ENCODE data around the gene DOK6. TPM values are rescaled to one million over a fixed set of nuclear protein-coding genes. Genes with fewer than 3 reads are reported as not detected.

Gene DOK6
- polyA plus RNA-seq, 4 donors: 0.27 to 5.7 (median 0.63) TPM; not detected in 1

- FAIRE-seq: no peak
- Histone ChIP-seq H3K4me3 (ENCODE audit: low read depth in 1 of 3, low read length in 3 of 3) (no peak overlapping the region), H3K9me3 (ENCODE audit: control insufficient read depth in 2 of 2, insufficient read depth in 1 of 2, low read depth in 1 of 2, low read length in 1 of 2) (peaks cover 0 to 11% of the 10 kb centered on the region in 2 donors), H3K4me1 (ENCODE audit: control insufficient read depth in 3 of 3, insufficient read depth in 2 of 3, low read depth in 1 of 3, low read length in 2 of 3) (no peaks in the 10 kb centered on the region), H3K36me3 (ENCODE audit: control insufficient read depth in 3 of 3, insufficient read depth in 2 of 3, low read depth in 1 of 3, low read length in 3 of 3) (no peaks in the 10 kb centered on the region), H3K27ac (ENCODE audit: low read depth in 1 of 3, low read length in 2 of 3) (no peak overlapping the region), H3K27me3 (ENCODE audit: control insufficient read depth in 3 of 3, insufficient read depth in 3 of 3, low read length in 3 of 3) (no peaks in the 10 kb centered on the region)
- 50 to 88% (median 67%) methylated on average over 2 of the region's 2 CpGs for WGBS, 3 donors
- DNase-seq: no peak
These were observed 90.9 kb downstream of the DOK6 start for GRCh38 chr18:69491576-69491975.

DNA sequence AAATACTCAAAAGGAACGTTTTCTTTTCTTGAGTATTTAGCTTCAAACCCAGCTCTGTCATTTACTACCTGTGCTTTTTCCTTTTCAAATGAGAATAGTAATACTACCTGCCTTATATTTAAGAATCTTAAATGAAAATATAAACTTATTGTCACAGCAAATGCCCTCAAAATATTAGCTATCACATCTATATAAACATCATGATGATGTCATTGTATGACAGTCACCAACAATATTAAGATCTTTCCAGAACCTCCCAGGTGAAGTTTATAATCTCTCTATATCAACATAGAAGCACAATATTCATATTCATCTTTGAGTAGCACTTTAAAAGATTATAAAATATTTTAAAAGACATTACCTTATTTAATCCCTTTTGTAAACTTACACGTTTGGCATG lies 92.2 kb downstream of the DOK6 start:
- no peaks in the 10 kb centered on the region for H3K27me3 ChIP-seq (ENCODE audit: control insufficient read depth in 3 of 3, insufficient read depth in 3 of 3, low read length in 3 of 3)
- H3K4me1 ChIP-seq (ENCODE audit: control insufficient read depth in 3 of 3, insufficient read depth in 2 of 3, low read depth in 1 of 3, low read length in 2 of 3): no peaks in the 10 kb centered on the region
- H3K27ac ChIP-seq (ENCODE audit: low read depth in 1 of 3, low read length in 2 of 3): no peak overlapping the region
- WGBS, 3 donors: 68 to 84% (median 71%) methylated on average over 2 of the region's 2 CpGs
- H3K36me3 ChIP-seq (ENCODE audit: control insufficient read depth in 3 of 3, insufficient read depth in 2 of 3, low read depth in 1 of 3, low read length in 3 of 3): no peaks in the 10 kb centered on the region
- DNase-seq: no peak
- FAIRE-seq: no peak
- H3K4me3 ChIP-seq (ENCODE audit: low read depth in 1 of 3, low read length in 3 of 3): no peak overlapping the region
- H3K9me3 ChIP-seq (ENCODE audit: control insufficient read depth in 2 of 2, insufficient read depth in 1 of 2, low read depth in 1 of 2, low read length in 1 of 2): peaks cover 0 to 10% of the 10 kb centered on the region in 2 donors

DNA sequence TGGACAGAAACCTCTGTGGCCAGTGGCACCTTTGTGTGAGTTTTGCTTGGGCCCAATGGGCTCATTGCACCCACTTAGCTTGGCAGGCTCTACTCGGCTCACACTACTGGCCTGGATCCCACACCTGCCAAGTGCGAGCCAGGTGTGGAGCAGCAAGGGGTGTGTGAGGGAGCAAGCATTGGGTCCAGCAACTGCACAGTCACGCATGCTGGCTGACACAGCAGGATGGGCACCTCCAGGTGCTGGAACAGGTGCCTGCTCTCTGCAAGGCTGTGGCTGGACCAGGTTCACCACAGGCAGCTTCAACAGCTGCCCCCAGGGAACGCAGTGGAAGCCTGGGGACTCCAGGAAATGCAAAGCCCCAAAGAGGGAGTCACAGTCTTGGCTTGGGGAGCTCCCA lies 94.2 kb downstream of the DOK6 start:
- Histone ChIP-seq H3K27me3 (ENCODE audit: control insufficient read depth in 3 of 3, insufficient read depth in 3 of 3, low read length in 3 of 3) (no peaks in the 10 kb centered on the region), H3K9me3 (ENCODE audit: control insufficient read depth in 2 of 2, insufficient read depth in 1 of 2, low read depth in 1 of 2, low read length in 1 of 2) (peaks cover 0 to 6% of the 10 kb centered on the region in 2 donors), H3K4me3 (ENCODE audit: low read depth in 1 of 3, low read length in 3 of 3) (no peak overlapping the region), H3K4me1 (ENCODE audit: control insufficient read depth in 3 of 3, insufficient read depth in 2 of 3, low read depth in 1 of 3, low read length in 2 of 3) (no peaks in the 10 kb centered on the region), H3K36me3 (ENCODE audit: control insufficient read depth in 3 of 3, insufficient read depth in 2 of 3, low read depth in 1 of 3, low read length in 3 of 3) (no peaks in the 10 kb centered on the region), H3K27ac (ENCODE audit: low read depth in 1 of 3, low read length in 2 of 3) (no peak overlapping the region)
- WGBS, 3 donors: 70 to 91% (median 83%) methylated on average over 4 of the region's 4 CpGs
- FAIRE-seq (no peak), DNase-seq (no peak)

- WGBS, 3 donors: 65 to 70% (median 67%) methylated on average over 5 of the region's 5 CpGs
- Histone ChIP-seq H3K4me1 (ENCODE audit: control insufficient read depth in 3 of 3, insufficient read depth in 2 of 3, low read depth in 1 of 3, low read length in 2 of 3) (no peaks in the 10 kb centered on the region), H3K36me3 (ENCODE audit: control insufficient read depth in 3 of 3, insufficient read depth in 2 of 3, low read depth in 1 of 3, low read length in 3 of 3) (no peaks in the 10 kb centered on the region), H3K27ac (ENCODE audit: low read depth in 1 of 3, low read length in 2 of 3) (no peak overlapping the region), H3K4me3 (ENCODE audit: low read depth in 1 of 3, low read length in 3 of 3) (no peak overlapping the region), H3K9me3 (ENCODE audit: control insufficient read depth in 2 of 2, insufficient read depth in 1 of 2, low read depth in 1 of 2, low read length in 1 of 2) (peaks cover 0 to 6% of the 10 kb centered on the region in 2 donors), H3K27me3 (ENCODE audit: control insufficient read depth in 3 of 3, insufficient read depth in 3 of 3, low read length in 3 of 3) (no peaks in the 10 kb centered on the region)
- FAIRE-seq: no peak
- no peak for DNase-seq
These were observed 94.7 kb downstream of the DOK6 start for GRCh38 chr18:69495338-69495737.

GRCh38 chr18:69495841-69496533 lies 95.3 kb downstream of the DOK6 start:
- WGBS, 3 donors: 84 to 87% (median 87%) methylated on average over 20 of the region's 20 CpGs
- H3K4me3 ChIP-seq (ENCODE audit: low read depth in 1 of 3, low read length in 3 of 3): no peak overlapping the region
- no peak for FAIRE-seq

DNA sequence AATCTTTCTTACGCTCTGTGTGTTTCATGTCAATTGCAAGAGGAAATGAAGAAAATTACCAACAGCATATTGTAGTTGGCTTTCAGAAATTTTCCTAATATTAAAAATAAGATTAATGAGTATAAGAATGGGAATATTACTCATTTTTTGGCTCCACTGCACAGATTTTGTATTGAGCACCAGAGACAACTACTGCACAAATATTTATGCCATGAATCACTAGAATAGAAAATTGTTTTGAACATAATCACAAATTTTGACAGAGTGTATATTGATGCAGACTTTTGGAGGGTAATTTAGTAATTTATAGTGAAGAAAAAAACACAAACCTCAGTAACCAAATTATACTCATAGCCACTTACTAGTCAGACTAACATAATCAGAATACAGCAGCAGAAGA lies 118.3 kb downstream of the DOK6 start:
- Histone ChIP-seq H3K36me3 (ENCODE audit: control insufficient read depth in 3 of 3, insufficient read depth in 2 of 3, low read depth in 1 of 3, low read length in 3 of 3) (no peaks in the 10 kb centered on the region), H3K4me3 (ENCODE audit: low read depth in 1 of 3, low read length in 3 of 3) (no peak overlapping the region), H3K27ac (ENCODE audit: low read depth in 1 of 3, low read length in 2 of 3) (no peak overlapping the region), H3K9me3 (ENCODE audit: control insufficient read depth in 2 of 2, insufficient read depth in 1 of 2, low read depth in 1 of 2, low read length in 1 of 2) (no peaks in the 10 kb centered on the region), H3K4me1 (ENCODE audit: control insufficient read depth in 3 of 3, insufficient read depth in 2 of 3, low read depth in 1 of 3, low read length in 2 of 3) (no peaks in the 10 kb centered on the region), H3K27me3 (ENCODE audit: control insufficient read depth in 3 of 3, insufficient read depth in 3 of 3, low read length in 3 of 3) (no peaks in the 10 kb centered on the region)
- 75 to 94% (median 92%) methylated on average over 1 of the region's 1 CpG for WGBS, 3 donors
- no peak for FAIRE-seq
- no peak for DNase-seq

More at GRCh38 chr18:69495841-69496533, 95.3 kb downstream of the DOK6 start:
- Histone ChIP-seq H3K4me1 (ENCODE audit: control insufficient read depth in 3 of 3, insufficient read depth in 2 of 3, low read depth in 1 of 3, low read length in 2 of 3) (no peaks in the 10 kb centered on the region), H3K36me3 (ENCODE audit: control insufficient read depth in 3 of 3, insufficient read depth in 2 of 3, low read depth in 1 of 3, low read length in 3 of 3) (no peaks in the 10 kb centered on the region), H3K9me3 (ENCODE audit: control insufficient read depth in 2 of 2, insufficient read depth in 1 of 2, low read depth in 1 of 2, low read length in 1 of 2) (peaks cover 0 to 6% of the 10 kb centered on the region in 2 donors), H3K27ac (ENCODE audit: low read depth in 1 of 3, low read length in 2 of 3) (no peak overlapping the region), H3K27me3 (ENCODE audit: control insufficient read depth in 3 of 3, insufficient read depth in 3 of 3, low read length in 3 of 3) (no peaks in the 10 kb centered on the region)
- DNase-seq: no peak

GRCh38 chr18:69523582-69523981 lies 122.9 kb downstream of the DOK6 start:
- Histone ChIP-seq H3K27me3 (ENCODE audit: control insufficient read depth in 3 of 3, insufficient read depth in 3 of 3, low read length in 3 of 3) (no peaks in the 10 kb centered on the region), H3K36me3 (ENCODE audit: control insufficient read depth in 3 of 3, insufficient read depth in 2 of 3, low read depth in 1 of 3, low read length in 3 of 3) (no peaks in the 10 kb centered on the region), H3K4me1 (ENCODE audit: control insufficient read depth in 3 of 3, insufficient read depth in 2 of 3, low read depth in 1 of 3, low read length in 2 of 3) (no peaks in the 10 kb centered on the region), H3K4me3 (ENCODE audit: low read depth in 1 of 3, low read length in 3 of 3) (no peak overlapping the region), H3K9me3 (ENCODE audit: control insufficient read depth in 2 of 2, insufficient read depth in 1 of 2, low read depth in 1 of 2, low read length in 1 of 2) (no peaks in the 10 kb centered on the region), H3K27ac (ENCODE audit: low read depth in 1 of 3, low read length in 2 of 3) (no peak overlapping the region)
- no peak for FAIRE-seq
- 73 to 85% (median 83%) methylated on average over 3 of the region's 3 CpGs for WGBS, 3 donors
- DNase-seq: no peak

- Histone ChIP-seq H3K4me1 (ENCODE audit: control insufficient read depth in 3 of 3, insufficient read depth in 2 of 3, low read depth in 1 of 3, low read length in 2 of 3) (no peaks in the 10 kb centered on the region), H3K27me3 (ENCODE audit: control insufficient read depth in 3 of 3, insufficient read depth in 3 of 3, low read length in 3 of 3) (no peaks in the 10 kb centered on the region), H3K9me3 (ENCODE audit: control insufficient read depth in 2 of 2, insufficient read depth in 1 of 2, low read depth in 1 of 2, low read length in 1 of 2) (no peaks in the 10 kb centered on the region), H3K36me3 (ENCODE audit: control insufficient read depth in 3 of 3, insufficient read depth in 2 of 3, low read depth in 1 of 3, low read length in 3 of 3) (no peaks in the 10 kb centered on the region), H3K27ac (ENCODE audit: low read depth in 1 of 3, low read length in 2 of 3) (no peak overlapping the region), H3K4me3 (ENCODE audit: low read depth in 1 of 3, low read length in 3 of 3) (no peak overlapping the region)
- FAIRE-seq: no peak
- DNase-seq: no peak
- 69 to 81% (median 71%) methylated on average over 3 of the region's 3 CpGs for WGBS, 3 donors
These were observed 127.7 kb downstream of the DOK6 start for GRCh38 chr18:69528435-69528834.

DNA sequence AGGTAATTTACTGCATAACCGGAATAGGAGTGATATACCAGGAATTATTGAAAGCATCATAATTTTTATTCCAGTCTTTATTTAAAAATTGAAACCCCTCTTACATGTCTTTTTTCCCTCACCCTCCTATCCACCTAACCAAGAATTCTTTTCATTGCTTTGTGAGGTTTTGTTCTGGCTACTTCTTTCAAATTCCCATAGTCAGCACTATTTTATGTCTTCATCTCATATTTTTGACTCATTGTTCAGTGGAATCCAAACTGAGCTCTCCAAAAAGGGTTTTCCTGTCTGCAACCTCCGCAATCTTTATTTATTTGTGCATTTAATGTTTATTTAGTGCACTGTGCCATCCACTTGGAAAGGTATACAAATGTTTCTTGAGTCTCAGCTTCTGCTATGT lies 128.5 kb downstream of the DOK6 start:
- WGBS, 3 donors: 83 to 93% (median 91%) methylated on average over 2 of the region's 2 CpGs
- DNase-seq (no peak), FAIRE-seq (no peak)
- H3K9me3 ChIP-seq (ENCODE audit: control insufficient read depth in 2 of 2, insufficient read depth in 1 of 2, low read depth in 1 of 2, low read length in 1 of 2): no peaks in the 10 kb centered on the region
- H3K36me3 ChIP-seq (ENCODE audit: control insufficient read depth in 3 of 3, insufficient read depth in 2 of 3, low read depth in 1 of 3, low read length in 3 of 3): no peaks in the 10 kb centered on the region
- no peak overlapping the region for H3K27ac ChIP-seq (ENCODE audit: low read depth in 1 of 3, low read length in 2 of 3)
- H3K4me3 ChIP-seq (ENCODE audit: low read depth in 1 of 3, low read length in 3 of 3): no peak overlapping the region
- H3K4me1 ChIP-seq (ENCODE audit: control insufficient read depth in 3 of 3, insufficient read depth in 2 of 3, low read depth in 1 of 3, low read length in 2 of 3): no peaks in the 10 kb centered on the region
- no peaks in the 10 kb centered on the region for H3K27me3 ChIP-seq (ENCODE audit: control insufficient read depth in 3 of 3, insufficient read depth in 3 of 3, low read length in 3 of 3)
